ENCODE data around the gene RNF213.

GRCh38 chr17:80290156-80290555, 29.5 kb downstream of the RNF213 start:
- TF ChIP-seq TAF1 (conservative IDR thresholded peaks at IDR 0.05) (no peak), SP1 (IDR thresholded peaks at IDR 0.05) (no peak), CTCF (IDR thresholded peaks at IDR 0.05; ENCODE audit: low read depth, low read length, missing input control) (no peak), HNF4G (IDR thresholded peaks at IDR 0.05) (no peak)

All from liver (tissue), 3 donors.